Activated CD8-positive, alpha-beta T cell treated with anti-CD3 and anti-CD28 coated beads for 36 hours (primary cell): ENCODE results near the gene GSS. TPM values are rescaled to one million over a fixed set of nuclear protein-coding genes. Genes with fewer than 3 reads are reported as not detected.

Source experiments
- ATAC-seq: fragments of 200-7000 bp; cut with Tn5 transposase; one replicate; pipeline ENCODE4 v1.10.0; 2021; ENCODE audit warnings: mild to moderate bottlenecking, moderate library complexity
- CTCF ChIA-PET: fragments of 350-600 bp; sonication (Branson Sonifier 250); formaldehyde crosslinking; loops from one replicate; lab custom pipeline; 2021; ENCODE audit warnings: antibody characterized with exemption; lab: Charles Lee
- POLR2A ChIA-PET: fragments of 350-600 bp; sonication (Branson Sonifier 250); formaldehyde crosslinking; loops from one replicate; lab custom pipeline; 2021; ENCODE audit warnings: antibody characterized with exemption; lab: Charles Lee
- DNase-seq: peaks from one replicate; pipeline ENCODE4 v3.0.0-alpha.2; 2020
- H3K27ac Mint-ChIP-seq: one replicate; pipeline ENCODE4 v1.8.0; 2021; ENCODE audit warnings: mild to moderate bottlenecking, mixed read lengths
- H3K27me3 Mint-ChIP-seq: one replicate; pipeline ENCODE4 v1.8.0; 2021; ENCODE audit warnings: mixed read lengths
- H3K36me3 Mint-ChIP-seq: one replicate; pipeline ENCODE4 v1.8.0; 2021; ENCODE audit warnings: low read depth, mixed read lengths
- H3K4me1 Mint-ChIP-seq: one replicate; pipeline ENCODE4 v1.8.0; 2021; ENCODE audit warnings: low read depth, mixed read lengths
- H3K4me3 Mint-ChIP-seq: one replicate; pipeline ENCODE4 v1.8.0; 2021; ENCODE audit warnings: mild to moderate bottlenecking, moderate library complexity, mixed read lengths
- H3K9me3 Mint-ChIP-seq: one replicate; pipeline ENCODE4 v1.8.0; 2021; ENCODE audit warnings: mixed read lengths
- CTCF ChIP-seq: fragments of 200-600 bp; IDR thresholded peaks from one replicate; pipeline ENCODE4 v1.8.0; 2022; ENCODE audit warnings: antibody characterized with exemption, mild to moderate bottlenecking
- intact Hi-C: fragments of 100-400 bp; cut with micrococcal nuclease; formaldehyde crosslinking; loops from one replicate; pipeline ENCODE4 v1.10.0; 2022
- total RNA-seq, 2 experiments: library from RNA; stranded (reverse); gene quantifications; one replicate each; pipeline ENCODE4 v1.2.3, GENCODE V29; 2021

GSS gene
- total RNA-seq, 2 experiments from 2014 or later: 50.9 to 52.7 TPM

- Mint-ChIP-seq H3K9me3 (no peaks in the 10 kb centered on the region), H3K27me3 (no peaks in the 10 kb centered on the region), H3K4me3 (no peak overlapping the region), H3K27ac (no peak overlapping the region), H3K36me3 (no peaks in the 10 kb centered on the region), H3K4me1 (peaks cover 6% of the 10 kb centered on the region)
- ATAC-seq (no peak), DNase-seq (no peak)
- ChIA-PET POLR2A (no interaction called here), CTCF (interaction anchor here (1.3 kb wide), 1 partner anchor 89 kb away, joined by 3 read pairs; the partner anchor contains the start of gene ACSS2)
- no peak for TF ChIP-seq CTCF
- intact Hi-C loops: no loop called here
Measured at GRCh38 chr20:34965051-34965450, 9.4 kb upstream of the GSS start.

GRCh38 chr20:34964486-34964885, 8.9 kb upstream of the GSS start:
- Mint-ChIP-seq H3K4me3 (no peak overlapping the region), H3K4me1 (peaks cover 6% of the 10 kb centered on the region), H3K27me3 (no peaks in the 10 kb centered on the region), H3K36me3 (no peaks in the 10 kb centered on the region), H3K27ac (no peak overlapping the region), H3K9me3 (no peaks in the 10 kb centered on the region)
- intact Hi-C loops: no loop called here
- no peak for ATAC-seq
- TF ChIP-seq CTCF: no peak
- DNase-seq: no peak
- POLR2A ChIA-PET: no interaction called here
- CTCF ChIA-PET: no interaction called here

- CTCF ChIA-PET: interaction anchor here (0.6 to 6.5 kb wide), 7 partner anchors 17 to 1966 kb away, joined by 3 to 94 read pairs (median 4); partner anchors contain the start of genes ACSS2 and GGT7
- no peak overlapping the region for H3K4me3 Mint-ChIP-seq
- ATAC-seq (no peak), DNase-seq (no peak)
- peaks cover 31% of the 10 kb centered on the region for H3K4me1 Mint-ChIP-seq
- H3K27ac Mint-ChIP-seq: no peak overlapping the region
- TF ChIP-seq CTCF: no peak
- POLR2A ChIA-PET: interaction anchor here (1.4 to 2.5 kb wide), 2 partner anchors 9 to 83 kb away, joined by 3 to 8 read pairs; no protein-coding TSS in a partner anchor
- H3K9me3 Mint-ChIP-seq: no peaks in the 10 kb centered on the region
- intact Hi-C loops: loop anchor here (5.0 kb wide), 1 partner anchor 125 kb away; no protein-coding TSS in a partner anchor
- no peaks in the 10 kb centered on the region for H3K27me3 Mint-ChIP-seq
- peaks cover 4% of the 10 kb centered on the region for H3K36me3 Mint-ChIP-seq
Measured at GRCh38 chr20:34956751-34957472, 1.3 kb upstream of the GSS start.

- intact Hi-C loops: loop anchor here (5.0 kb wide), 1 partner anchor 124 kb away; no protein-coding TSS in a partner anchor
Measured at GRCh38 chr20:34956041-34956458, 444 bp upstream of the GSS start.

More at GRCh38 chr20:34956041-34956458, 444 bp upstream of the GSS start:
- Mint-ChIP-seq H3K27me3 (no peaks in the 10 kb centered on the region), H3K36me3 (peaks cover 4% of the 10 kb centered on the region), H3K9me3 (no peaks in the 10 kb centered on the region), H3K27ac (peak overlapping the region; percentile 97), H3K4me1 (peaks cover 31% of the 10 kb centered on the region), H3K4me3 (peak overlapping the region; percentile 99)
- ATAC-seq: no peak
- DNase-seq: no peak
- TF ChIP-seq CTCF: no peak
- POLR2A ChIA-PET: interaction anchor here (1.1 to 2.5 kb wide), 4 partner anchors 13 to 109 kb away, joined by 3 to 8 read pairs (median 4); partner anchors contain the start of gene ACSS2
- CTCF ChIA-PET: interaction anchor here (0.9 to 6.5 kb wide), 11 partner anchors 10 to 140 kb away, joined by 3 to 94 read pairs (median 3); partner anchors contain the start of genes ACSS2 and GGT7
